NB4 (cell line): ENCODE results near the gene PSG3.
"Not testable (repeated sequence)": the region's sequence is repeated elsewhere in the genome, so short reads cannot be mapped to it uniquely, and the experiment has no call there.

Experiments
- MYC ChIP-seq: IDR thresholded peaks from 2 replicates; pipeline ENCODE4 v1.6.1; 2011; ENCODE audit warnings: low read depth, low read length
- POLR2A ChIP-seq: IDR thresholded peaks from 2 replicates; pipeline ENCODE4 v1.6.1; 2011; ENCODE audit warnings: mild to moderate bottlenecking; ENCODE audit not compliant: insufficient read length; ENCODE audit errors: extremely low read depth
- TF ChIP-seq, protein P1 (sequence below): IDR thresholded peaks from one replicate; pipeline ENCODE4 v1.5.1; 2012; ENCODE audit warnings: low read depth, low read length
- TF ChIP-seq, protein P2 (sequence below): IDR thresholded peaks from 2 replicates; pipeline ENCODE4 v1.6.1; 2011; ENCODE audit warnings: low read depth, low read length

DNA sequence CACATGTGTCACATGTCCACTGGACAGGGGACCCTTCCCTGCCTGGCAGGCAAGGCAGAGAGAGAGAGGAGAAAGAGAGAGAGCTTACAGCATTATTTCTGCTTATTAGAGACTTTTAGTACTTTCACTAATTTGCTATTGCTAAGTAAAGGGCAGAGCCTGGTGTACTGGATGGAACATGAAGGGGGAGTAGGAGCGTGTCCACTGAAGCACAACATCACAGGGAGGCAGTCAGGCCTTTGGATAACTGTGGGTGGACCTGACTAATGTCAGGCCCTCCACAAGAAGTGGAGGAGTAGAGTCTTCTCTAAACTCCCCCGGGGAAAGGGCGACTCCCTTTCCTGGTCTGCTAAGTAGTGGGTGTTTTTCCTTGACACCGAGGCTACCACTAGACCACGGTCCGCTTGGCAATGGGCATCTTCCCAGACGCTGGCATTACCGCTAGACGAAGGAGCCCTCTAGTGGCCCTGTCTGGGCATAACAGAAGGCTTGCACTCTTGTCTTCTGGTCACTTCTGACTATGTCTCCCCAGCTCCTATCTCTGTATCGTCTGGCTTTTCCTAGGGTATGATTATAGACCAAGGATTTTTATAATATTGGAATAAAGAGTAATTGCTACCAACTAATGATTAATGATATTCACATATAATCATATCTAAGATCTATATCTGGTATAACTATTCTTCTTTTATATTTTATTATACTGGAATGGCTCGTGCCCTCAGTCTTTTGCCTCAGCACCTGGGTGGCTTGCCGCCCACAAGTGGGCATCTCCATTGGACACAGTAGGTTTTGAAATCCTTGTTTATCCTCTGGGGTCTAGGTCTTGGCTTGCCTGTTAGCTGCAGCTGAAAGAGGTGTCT lies 36.7 kb upstream of the PSG3 start:
- TF ChIP-seq, protein P1, sequence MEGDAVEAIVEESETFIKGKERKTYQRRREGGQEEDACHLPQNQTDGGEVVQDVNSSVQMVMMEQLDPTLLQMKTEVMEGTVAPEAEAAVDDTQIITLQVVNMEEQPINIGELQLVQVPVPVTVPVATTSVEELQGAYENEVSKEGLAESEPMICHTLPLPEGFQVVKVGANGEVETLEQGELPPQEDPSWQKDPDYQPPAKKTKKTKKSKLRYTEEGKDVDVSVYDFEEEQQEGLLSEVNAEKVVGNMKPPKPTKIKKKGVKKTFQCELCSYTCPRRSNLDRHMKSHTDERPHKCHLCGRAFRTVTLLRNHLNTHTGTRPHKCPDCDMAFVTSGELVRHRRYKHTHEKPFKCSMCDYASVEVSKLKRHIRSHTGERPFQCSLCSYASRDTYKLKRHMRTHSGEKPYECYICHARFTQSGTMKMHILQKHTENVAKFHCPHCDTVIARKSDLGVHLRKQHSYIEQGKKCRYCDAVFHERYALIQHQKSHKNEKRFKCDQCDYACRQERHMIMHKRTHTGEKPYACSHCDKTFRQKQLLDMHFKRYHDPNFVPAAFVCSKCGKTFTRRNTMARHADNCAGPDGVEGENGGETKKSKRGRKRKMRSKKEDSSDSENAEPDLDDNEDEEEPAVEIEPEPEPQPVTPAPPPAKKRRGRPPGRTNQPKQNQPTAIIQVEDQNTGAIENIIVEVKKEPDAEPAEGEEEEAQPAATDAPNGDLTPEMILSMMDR, result peak; percentile 47
- not testable (repeated sequence) for TF ChIP-seq POLR2A, MYC
- TF ChIP-seq, protein P2, sequence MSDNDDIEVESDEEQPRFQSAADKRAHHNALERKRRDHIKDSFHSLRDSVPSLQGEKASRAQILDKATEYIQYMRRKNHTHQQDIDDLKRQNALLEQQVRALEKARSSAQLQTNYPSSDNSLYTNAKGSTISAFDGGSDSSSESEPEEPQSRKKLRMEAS, result not testable (repeated sequence)
